ENCODE data around the gene MEX3D.
A peak's percentile ranks its signal among the peaks of the same experiment; 100 is the strongest.
"Not testable (repeated sequence)": the region's sequence is repeated elsewhere in the genome, so short reads cannot be mapped to it uniquely, and the experiment has no call there.

The MEX3D gene

GRCh38 chr19:1570836-1571235 lies 2.7 kb upstream of the MEX3D start:
- DNase-seq: no peak

- no peak for DNase-seq
These were observed 1.9 kb upstream of the MEX3D start for GRCh38 chr19:1569997-1570396.

- no peak for DNase-seq
These were observed 287 bp downstream of the MEX3D start for GRCh38 chr19:1567848-1568227.

- DNase-seq: peak; percentile 13
These were observed 843 bp downstream of the MEX3D start for GRCh38 chr19:1567116-1567847.

GRCh38 chr19:1566392-1567115 lies 1.6 kb downstream of the MEX3D start:
- DNase-seq: peak; percentile 61

GRCh38 chr19:1563251-1563650 lies 4.9 kb downstream of the MEX3D start:
- DNase-seq: no peak

- DNase-seq: no peak
These were observed 6.8 kb downstream of the MEX3D start for GRCh38 chr19:1561236-1561842.

- DNase-seq: no peak
These were observed 7.7 kb downstream of the MEX3D start for GRCh38 chr19:1560286-1560882.

- no peak for DNase-seq
These were observed 9.6 kb downstream of the MEX3D start for GRCh38 chr19:1558552-1558951.

- DNase-seq: no peak
These were observed 11.6 kb downstream of the MEX3D start for GRCh38 chr19:1556390-1557070.

GRCh38 chr19:1555487-1556389 lies 12.4 kb downstream of the MEX3D start:
- DNase-seq: no peak

GRCh38 chr19:1554968-1555367 lies 13.2 kb downstream of the MEX3D start:
- DNase-seq: no peak

GRCh38 chr19:1553415-1553814 lies 14.7 kb downstream of the MEX3D start:
- no peak for DNase-seq

GRCh38 chr19:1551068-1552040 lies 16.8 kb downstream of the MEX3D start:
- DNase-seq: no peak

GRCh38 chr19:1549332-1549945 lies 18.7 kb downstream of the MEX3D start:
- no peak for DNase-seq

GRCh38 chr19:1540365-1540925 lies 27.7 kb downstream of the MEX3D start:
- no peak for DNase-seq

GRCh38 chr19:1539749-1540148 lies 28.4 kb downstream of the MEX3D start:
- not testable (repeated sequence) for DNase-seq

GRCh38 chr19:1538978-1539377 lies 29.1 kb downstream of the MEX3D start:
- DNase-seq: no peak

GRCh38 chr19:1535699-1536098 lies 32.4 kb downstream of the MEX3D start:
- not testable (repeated sequence) for DNase-seq

- no peak for DNase-seq
These were observed 33.2 kb downstream of the MEX3D start for GRCh38 chr19:1534972-1535371.

All from NCI-H1105 treated with DMSO at 0.1 percent for 48 hours (cell line).